DOHH2 (cell line): Measurements from ENCODE around the gene CTPS1.

Experiments used
- H3F3A ChIP-seq: fragments of 200-600 bp; sonication (generic), shearing (Covaris generic); 2 replicates; pipeline ENCODE4 v1.6.0; 2016; ENCODE audit warnings: antibody characterized with exemption, mild to moderate bottlenecking; ENCODE audit not compliant: control insufficient read depth, insufficient read depth
- H3K27ac ChIP-seq: fragments of 200-600 bp; sonication (generic); 2 replicates; pipeline ENCODE4 v1.5.1; 2014; ENCODE audit warnings: low read depth, mild to moderate bottlenecking, low read length, moderate library complexity
- H3K27me3 ChIP-seq: fragments of 200-600 bp; sonication (generic); 2 replicates; pipeline ENCODE4 v1.6.1; 2014; ENCODE audit warnings: mild to moderate bottlenecking, low read length, mixed read lengths; ENCODE audit not compliant: control insufficient read depth
- H3K36me3 ChIP-seq: fragments of 200-600 bp; sonication (generic); 2 replicates; pipeline ENCODE4 v1.6.1; 2014; ENCODE audit warnings: mild to moderate bottlenecking, low read length, moderate library complexity, mixed read lengths; ENCODE audit not compliant: control insufficient read depth
- H3K4me1 ChIP-seq: fragments of 200-600 bp; sonication (generic); 2 replicates; pipeline ENCODE4 v1.6.1; 2014; ENCODE audit warnings: mild to moderate bottlenecking, low read length, mixed read lengths; ENCODE audit not compliant: control insufficient read depth
- H3K4me2 ChIP-seq: fragments of 200-600 bp; sonication (generic); 2 replicates; pipeline ENCODE4 v1.6.0; 2014; ENCODE audit warnings: mild to moderate bottlenecking, low read length, moderate library complexity
- H3K4me3 ChIP-seq: fragments of 200-600 bp; sonication (generic); 2 replicates; pipeline ENCODE4 v1.5.1; 2014; ENCODE audit warnings: mild to moderate bottlenecking, low read length, mixed read lengths
- H3K79me2 ChIP-seq: fragments of 200-600 bp; sonication (generic); 2 replicates; pipeline ENCODE4 v1.6.1; 2014; ENCODE audit warnings: mild to moderate bottlenecking, low read length, mixed read lengths; ENCODE audit not compliant: control insufficient read depth
- H3K9me2 ChIP-seq: fragments of 200-600 bp; sonication (generic); replicated peaks from 2 replicates; pipeline ENCODE4 v1.6.1; 2014; ENCODE audit warnings: mild to moderate bottlenecking, low read length, mixed read lengths; ENCODE audit not compliant: control insufficient read depth
- H3K9me3 ChIP-seq: fragments of 200-600 bp; sonication (generic); 2 replicates; pipeline ENCODE4 v1.6.1; 2014; ENCODE audit warnings: antibody characterized with exemption, low read length, mixed read lengths; ENCODE audit not compliant: control insufficient read depth, insufficient read depth
- H4K20me1 ChIP-seq: fragments of 200-600 bp; sonication (generic); 2 replicates; pipeline ENCODE4 v1.6.0; 2014; ENCODE audit warnings: low read depth, mild to moderate bottlenecking, antibody characterized with exemption, low read length, moderate library complexity; ENCODE audit not compliant: control insufficient read depth, insufficient read depth
- EZH2phosphoT487 ChIP-seq: fragments of 200-600 bp; sonication (generic); IDR thresholded peaks from 2 replicates; pipeline ENCODE4 v1.6.1; 2017; ENCODE audit warnings: borderline replicate concordance, mild to moderate bottlenecking, antibody characterized with exemption, low read length, moderate library complexity, mixed read lengths
- TF ChIP-seq, protein P1 (sequence below): fragments of 200-600 bp; sonication (generic); IDR thresholded peaks from one replicate; pipeline ENCODE4 v1.5.1; 2014; ENCODE audit warnings: antibody characterized with exemption, mild to moderate bottlenecking, low read depth, low read length; ENCODE audit not compliant: poor library complexity, severe bottlenecking

Gene CTPS1, protein sequence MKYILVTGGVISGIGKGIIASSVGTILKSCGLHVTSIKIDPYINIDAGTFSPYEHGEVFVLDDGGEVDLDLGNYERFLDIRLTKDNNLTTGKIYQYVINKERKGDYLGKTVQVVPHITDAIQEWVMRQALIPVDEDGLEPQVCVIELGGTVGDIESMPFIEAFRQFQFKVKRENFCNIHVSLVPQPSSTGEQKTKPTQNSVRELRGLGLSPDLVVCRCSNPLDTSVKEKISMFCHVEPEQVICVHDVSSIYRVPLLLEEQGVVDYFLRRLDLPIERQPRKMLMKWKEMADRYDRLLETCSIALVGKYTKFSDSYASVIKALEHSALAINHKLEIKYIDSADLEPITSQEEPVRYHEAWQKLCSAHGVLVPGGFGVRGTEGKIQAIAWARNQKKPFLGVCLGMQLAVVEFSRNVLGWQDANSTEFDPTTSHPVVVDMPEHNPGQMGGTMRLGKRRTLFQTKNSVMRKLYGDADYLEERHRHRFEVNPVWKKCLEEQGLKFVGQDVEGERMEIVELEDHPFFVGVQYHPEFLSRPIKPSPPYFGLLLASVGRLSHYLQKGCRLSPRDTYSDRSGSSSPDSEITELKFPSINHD

DNA sequence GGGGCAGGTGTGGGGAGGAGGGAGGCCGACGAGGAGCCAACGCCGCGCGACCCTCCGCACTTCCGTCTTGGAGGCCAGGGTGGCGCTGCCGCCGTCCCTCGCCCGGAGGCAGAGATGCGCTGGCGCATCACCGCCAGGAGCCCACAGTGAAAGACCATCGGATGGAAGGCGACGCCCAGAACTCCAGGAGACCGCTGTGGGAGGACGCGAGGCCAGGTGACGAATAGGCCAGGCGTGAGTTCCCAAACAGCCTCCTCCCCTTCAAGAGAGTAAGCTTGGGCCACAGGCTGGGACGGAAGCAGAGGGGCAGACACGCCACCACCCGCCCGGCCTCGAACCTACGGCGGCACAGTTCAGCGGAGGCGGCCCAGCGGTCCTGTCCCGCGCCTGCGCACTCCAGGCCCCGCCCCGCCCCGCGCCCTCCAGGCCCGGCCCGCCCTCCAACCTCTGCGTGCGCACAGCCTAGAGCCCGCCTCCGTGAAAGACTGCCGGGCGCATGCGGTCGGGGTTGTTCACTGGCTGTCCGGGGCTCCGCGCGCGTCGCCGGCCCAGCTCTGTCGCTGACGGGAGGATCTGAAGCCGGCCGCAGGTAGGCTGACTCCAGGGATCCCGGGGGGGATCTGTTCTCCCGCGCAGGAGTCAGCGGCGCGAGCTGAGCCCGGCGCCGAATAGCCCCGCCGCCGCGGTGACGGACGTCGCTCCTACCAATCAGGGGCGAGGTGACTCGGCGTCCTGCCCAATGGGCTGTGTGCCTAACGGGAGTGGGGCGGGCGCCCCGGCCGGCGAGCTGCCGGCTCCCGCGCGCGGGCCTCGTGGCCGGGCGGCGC lies at the start of gene CTPS1:
TSS of gene CTPS1 (plus strand) at position 456 of the 827 bp plus-strand sequence. CDS start 3,595 bp downstream, outside the sequence.
- Histone ChIP-seq H3K4me2 (peak within 1 kb of the TSS; percentile 86), H3K4me3 (peak within 1 kb of the TSS; percentile 87), H4K20me1 (peaks cover 21% of the 10 kb centered on the region; the same call in 1 of the 2 replicates), H3K27me3 (no peaks in the 10 kb centered on the region), H3K4me1 (peaks cover 30% of the 10 kb centered on the region), H3K9me3 (no peaks in the 10 kb centered on the region), H3K27ac (peak within 1 kb of the TSS; percentile 81), H3K79me2 (peaks cover 52% of the 10 kb centered on the region), H3K36me3 (peaks cover 45% of the 10 kb centered on the region), H3F3A (no peaks in the 10 kb centered on the region), H3K9me2 (no peaks in the 10 kb centered on the region)
- TF ChIP-seq, protein P1, sequence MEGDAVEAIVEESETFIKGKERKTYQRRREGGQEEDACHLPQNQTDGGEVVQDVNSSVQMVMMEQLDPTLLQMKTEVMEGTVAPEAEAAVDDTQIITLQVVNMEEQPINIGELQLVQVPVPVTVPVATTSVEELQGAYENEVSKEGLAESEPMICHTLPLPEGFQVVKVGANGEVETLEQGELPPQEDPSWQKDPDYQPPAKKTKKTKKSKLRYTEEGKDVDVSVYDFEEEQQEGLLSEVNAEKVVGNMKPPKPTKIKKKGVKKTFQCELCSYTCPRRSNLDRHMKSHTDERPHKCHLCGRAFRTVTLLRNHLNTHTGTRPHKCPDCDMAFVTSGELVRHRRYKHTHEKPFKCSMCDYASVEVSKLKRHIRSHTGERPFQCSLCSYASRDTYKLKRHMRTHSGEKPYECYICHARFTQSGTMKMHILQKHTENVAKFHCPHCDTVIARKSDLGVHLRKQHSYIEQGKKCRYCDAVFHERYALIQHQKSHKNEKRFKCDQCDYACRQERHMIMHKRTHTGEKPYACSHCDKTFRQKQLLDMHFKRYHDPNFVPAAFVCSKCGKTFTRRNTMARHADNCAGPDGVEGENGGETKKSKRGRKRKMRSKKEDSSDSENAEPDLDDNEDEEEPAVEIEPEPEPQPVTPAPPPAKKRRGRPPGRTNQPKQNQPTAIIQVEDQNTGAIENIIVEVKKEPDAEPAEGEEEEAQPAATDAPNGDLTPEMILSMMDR = peak; percentile 67
- TF ChIP-seq EZH2phosphoT487 = no peak

GRCh38 chr1:40930174-40930964 lies 49.1 kb upstream of the CTPS1 start:
- TF ChIP-seq, protein P1 = no peak
- TF ChIP-seq EZH2phosphoT487 = no peak
- Histone ChIP-seq H3K79me2 (no peaks in the 10 kb centered on the region), H3K27me3 (no peaks in the 10 kb centered on the region; the same call in 1 of the 2 replicates), H4K20me1 (no peaks in the 10 kb centered on the region), H3K27ac (no peak overlapping the region), H3F3A (no peaks in the 10 kb centered on the region), H3K9me2 (no peaks in the 10 kb centered on the region), H3K4me2 (no peak overlapping the region), H3K9me3 (no peaks in the 10 kb centered on the region), H3K36me3 (no peaks in the 10 kb centered on the region), H3K4me1 (no peaks in the 10 kb centered on the region), H3K4me3 (no peak overlapping the region)

- no peaks in the 10 kb centered on the region for H3K79me2 ChIP-seq
- H3K9me3 ChIP-seq = no peaks in the 10 kb centered on the region
- H3K4me2 ChIP-seq = no peak overlapping the region
- no peaks in the 10 kb centered on the region for H3F3A ChIP-seq
- no peaks in the 10 kb centered on the region for H3K4me1 ChIP-seq
- H3K27me3 ChIP-seq = peaks cover 2% of the 10 kb centered on the region; the same call in 1 of the 2 replicates
- H3K4me3 ChIP-seq = no peak overlapping the region
- no peaks in the 10 kb centered on the region for H4K20me1 ChIP-seq
- no peak overlapping the region for H3K27ac ChIP-seq
- no peaks in the 10 kb centered on the region for H3K9me2 ChIP-seq
- no peaks in the 10 kb centered on the region for H3K36me3 ChIP-seq
- TF ChIP-seq EZH2phosphoT487 = no peak
- TF ChIP-seq, protein P1 = no peak
These were observed 47.9 kb upstream of the CTPS1 start for GRCh38 chr1:40931601-40932000.
